ENCODE data around the gene ZNF407. TPM values are rescaled to one million over a fixed set of nuclear protein-coding genes. Genes with fewer than 3 reads are reported as not detected.
A peak's percentile ranks its signal among the peaks of the same experiment; 100 is the strongest.

The ZNF407 gene
- total RNA-seq, 1 donor from 2014 or later, result 22.9 TPM

DNA sequence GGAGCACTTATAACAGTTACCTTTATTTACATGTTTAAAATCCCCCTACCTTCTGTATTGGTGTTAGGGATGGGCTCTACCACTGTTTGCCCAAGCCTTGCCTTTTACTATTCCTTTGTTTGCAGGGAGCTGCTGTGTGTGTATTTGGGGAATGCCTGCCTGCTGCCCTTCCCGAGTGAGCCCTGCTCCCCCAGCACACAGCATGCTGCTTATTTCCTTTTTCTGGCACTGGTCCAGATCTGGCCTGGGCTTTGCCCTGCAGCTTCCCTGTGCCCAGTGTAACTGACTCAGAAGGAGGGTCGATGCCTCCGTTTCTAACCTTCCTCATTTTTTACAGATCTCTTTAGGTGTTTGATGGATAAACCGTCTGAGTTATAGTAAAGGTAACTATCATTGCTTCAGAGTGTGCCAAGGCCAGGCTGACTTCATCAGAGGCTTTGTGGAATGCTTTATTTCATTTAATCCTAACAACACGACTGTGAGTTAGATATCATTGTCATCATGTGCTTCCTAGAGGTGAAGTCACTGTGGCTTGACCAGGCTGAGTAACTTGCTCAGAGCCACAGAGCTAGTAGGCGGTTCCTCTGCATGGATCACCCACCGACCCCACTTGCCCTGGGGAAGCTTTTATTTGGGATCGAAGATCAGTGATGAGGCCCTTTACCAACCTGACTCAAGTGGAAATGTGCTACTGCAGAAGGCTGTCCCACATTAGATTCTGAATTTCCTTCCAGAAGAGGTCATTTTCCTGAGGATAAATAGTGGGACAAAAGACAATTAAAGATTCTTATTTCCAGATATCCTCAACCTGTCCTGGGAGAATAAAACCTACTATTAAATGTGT lies 238.8 kb downstream of the ZNF407 start:
- no peak for DNase-seq (ENCODE audit: low spot score)
- no peak for ATAC-seq

DNA sequence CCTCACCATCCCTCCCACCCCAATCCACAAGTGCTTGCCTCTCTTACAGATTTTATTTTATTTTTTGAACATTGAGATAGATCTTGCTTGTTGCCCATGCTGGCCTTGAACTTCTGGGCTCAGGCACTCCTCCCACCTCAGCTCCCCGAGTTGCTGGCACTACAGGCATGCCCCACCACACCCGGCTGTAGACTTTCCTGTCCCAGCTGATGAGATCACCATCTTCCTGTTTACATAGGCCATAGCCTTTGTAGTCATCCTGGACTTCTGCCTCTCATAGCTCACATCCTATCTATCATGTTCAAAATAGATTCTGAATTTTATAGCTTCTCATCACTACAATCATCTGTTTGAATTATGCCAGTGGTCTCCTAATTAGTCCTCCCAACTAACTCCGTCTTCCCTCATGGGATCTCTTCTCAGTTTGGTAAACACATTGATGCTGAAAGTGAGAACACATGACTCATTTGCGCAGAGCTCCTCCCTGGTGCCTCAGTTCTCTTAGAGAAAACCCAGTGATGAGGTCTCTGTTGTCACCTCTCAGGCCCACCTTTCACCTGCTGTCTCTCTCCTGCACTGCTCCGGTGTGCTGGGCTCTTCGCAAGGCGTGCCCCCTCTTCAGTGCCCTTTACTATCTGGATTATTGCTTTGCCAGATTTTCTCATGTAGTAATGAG lies 243.0 kb downstream of the ZNF407 start:
- ATAC-seq, result no peak
- intact Hi-C loops (cut with DNase I), result no loop called here
- no peak for DNase-seq (ENCODE audit: low spot score)

More for the DNA sequence above, 238.8 kb downstream of the ZNF407 start:
- intact Hi-C loops (cut with DNase I), result no loop called here

DNA sequence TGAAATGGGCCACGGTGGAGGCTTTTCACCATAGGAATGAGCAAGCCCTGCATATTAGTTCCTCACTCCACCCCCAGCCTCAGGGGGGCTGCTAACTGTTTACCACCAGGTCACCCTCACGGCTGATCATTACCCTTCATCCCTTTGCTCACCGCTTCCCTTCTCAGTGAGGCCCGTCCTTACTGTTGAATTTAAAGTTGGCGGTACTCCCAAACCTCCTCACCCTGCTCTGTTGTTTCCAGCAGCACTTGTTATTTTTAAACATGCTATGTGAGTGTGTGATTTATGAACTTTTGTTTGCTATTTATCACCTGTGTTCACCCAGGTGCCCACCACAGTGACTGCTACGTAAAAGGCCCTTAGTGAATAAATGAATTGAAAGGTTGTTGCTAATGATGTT lies 243.6 kb downstream of the ZNF407 start:
- intact Hi-C loops (cut with DNase I), result no loop called here
- no peak for DNase-seq (ENCODE audit: low spot score)
- no peak for ATAC-seq

DNA sequence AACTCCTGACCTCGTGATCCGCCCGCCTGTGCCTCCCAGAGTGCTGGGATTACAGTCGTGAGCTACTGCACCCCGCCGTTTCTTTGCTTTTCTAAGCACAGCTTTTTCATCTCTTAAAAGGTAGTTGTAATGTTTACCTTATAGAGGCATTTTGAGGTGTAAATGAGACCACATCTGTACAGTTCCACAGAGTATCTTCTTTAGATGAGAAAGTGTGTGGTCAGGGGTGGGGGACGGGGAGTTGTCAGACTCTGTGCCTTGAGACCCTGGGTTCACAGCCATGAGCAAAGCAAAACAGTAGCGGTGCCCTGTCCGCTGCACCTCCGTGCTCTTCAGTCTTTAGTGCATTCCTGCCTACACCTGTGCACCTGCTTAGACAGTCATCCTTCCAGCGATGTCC lies 251.6 kb downstream of the ZNF407 start:
- intact Hi-C loops (cut with DNase I), result no loop called here
- ATAC-seq (no peak), DNase-seq (ENCODE audit: low spot score) (no peak)

DNA sequence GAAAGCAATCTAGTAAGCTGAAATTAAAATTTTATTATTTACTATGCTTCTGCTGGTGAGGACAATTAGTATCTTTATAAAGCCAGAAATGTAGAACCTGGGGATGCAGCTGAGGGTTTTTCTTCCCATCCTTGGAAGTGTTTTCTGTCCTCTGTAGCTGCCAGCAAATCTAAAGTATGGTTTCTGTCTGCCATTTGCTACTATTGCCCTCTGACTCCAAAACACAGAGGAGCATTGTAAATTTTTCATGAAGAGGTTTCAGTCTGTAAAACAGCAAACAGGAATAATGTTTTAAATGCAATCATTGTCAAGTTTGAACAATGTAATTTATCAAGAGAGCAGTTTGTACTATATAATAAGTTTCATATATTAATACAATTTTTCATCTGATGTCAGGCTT lies 258.8 kb downstream of the ZNF407 start:
- ATAC-seq (no peak), DNase-seq (ENCODE audit: low spot score) (no peak)
- intact Hi-C loops (cut with DNase I), result no loop called here

DNA sequence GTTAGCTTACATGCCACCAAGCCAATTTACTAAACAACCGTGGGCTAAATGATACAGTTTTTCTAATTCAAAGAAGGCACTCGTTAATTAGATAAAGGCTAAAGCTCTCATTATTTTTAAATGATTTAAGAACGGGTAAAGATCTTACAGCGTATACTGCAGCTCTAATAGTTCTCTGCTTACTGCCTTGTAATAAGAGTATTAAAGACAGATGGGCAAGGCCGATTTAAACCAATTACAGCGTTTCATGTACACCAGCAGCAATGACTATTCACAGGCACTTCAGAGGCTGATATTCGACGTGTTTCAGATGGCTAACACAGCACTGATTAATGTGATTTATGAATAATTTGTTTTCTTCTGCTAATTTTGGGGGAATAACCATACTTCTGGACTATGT lies 259.3 kb downstream of the ZNF407 start:
- DNase-seq (ENCODE audit: low spot score) (no peak), ATAC-seq (no peak)
- intact Hi-C loops (cut with DNase I), result no loop called here

DNA sequence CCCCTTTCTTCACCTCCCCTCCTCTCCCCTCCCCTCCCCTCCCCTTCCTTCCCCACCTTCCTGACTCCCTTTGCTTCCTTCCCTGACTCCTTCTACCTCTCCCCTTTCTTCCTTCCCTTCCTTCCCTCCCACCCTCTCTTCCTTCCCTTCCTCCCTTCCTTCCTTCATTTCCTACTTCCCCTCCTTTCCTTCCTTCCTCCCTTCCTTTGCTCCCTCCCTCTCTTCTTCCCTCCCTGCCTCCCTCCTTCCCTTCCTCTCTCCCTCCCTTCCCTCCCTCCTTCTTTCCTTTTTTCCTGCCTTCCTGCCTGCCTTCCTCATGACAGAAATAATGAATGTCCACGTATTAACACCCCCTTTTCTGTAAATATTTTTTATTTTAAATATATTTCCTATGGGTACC lies 260.2 kb downstream of the ZNF407 start:
- ATAC-seq, result no peak

DNA sequence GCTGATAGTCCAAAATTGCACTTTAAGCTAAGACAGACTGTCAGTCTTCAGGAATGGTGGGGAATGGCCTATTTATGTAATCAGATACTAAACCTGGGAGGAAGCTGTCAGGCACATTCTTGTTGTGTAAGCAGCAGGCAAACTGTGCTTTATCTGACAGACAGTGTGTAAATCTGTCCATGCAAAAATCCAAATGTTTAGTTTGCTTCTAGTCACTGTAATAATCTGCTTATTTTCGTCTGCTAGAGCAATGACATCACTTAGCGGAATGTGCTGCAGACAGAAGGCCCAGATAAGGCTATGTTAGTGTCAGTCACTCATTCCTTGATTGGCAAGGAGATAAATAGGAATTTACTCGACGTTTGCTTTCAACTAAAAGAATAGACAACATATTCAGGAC lies 263.5 kb downstream of the ZNF407 start:
- DNase-seq (ENCODE audit: low spot score) (no peak), ATAC-seq (no peak)

More for the DNA sequence above, 260.2 kb downstream of the ZNF407 start:
- intact Hi-C loops (cut with DNase I), result no loop called here
- no peak for DNase-seq (ENCODE audit: low spot score)

DNA sequence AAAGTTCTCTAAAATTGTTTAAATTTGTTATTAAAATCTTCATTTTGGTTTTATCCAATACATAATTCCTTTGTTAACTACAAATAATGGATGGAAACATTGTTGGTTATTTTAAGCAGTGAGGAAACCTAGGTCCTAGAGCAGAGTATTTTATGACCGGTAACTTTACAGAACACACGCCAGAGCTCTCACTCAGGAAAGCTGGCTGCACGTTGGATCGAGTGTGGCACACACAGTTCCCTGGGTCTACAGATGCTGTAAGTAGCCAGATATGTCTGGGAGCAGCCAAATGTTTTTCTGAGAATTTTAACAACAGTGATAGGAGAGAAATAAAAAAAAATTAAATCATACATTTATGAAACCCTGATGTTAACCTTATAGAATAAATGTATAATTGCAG lies 264.4 kb downstream of the ZNF407 start:
- DNase-seq (ENCODE audit: low spot score), result no peak
- ATAC-seq, result no peak
- intact Hi-C loops (cut with DNase I), result no loop called here

More for the DNA sequence above, 263.5 kb downstream of the ZNF407 start:
- intact Hi-C loops (cut with DNase I), result no loop called here

DNA sequence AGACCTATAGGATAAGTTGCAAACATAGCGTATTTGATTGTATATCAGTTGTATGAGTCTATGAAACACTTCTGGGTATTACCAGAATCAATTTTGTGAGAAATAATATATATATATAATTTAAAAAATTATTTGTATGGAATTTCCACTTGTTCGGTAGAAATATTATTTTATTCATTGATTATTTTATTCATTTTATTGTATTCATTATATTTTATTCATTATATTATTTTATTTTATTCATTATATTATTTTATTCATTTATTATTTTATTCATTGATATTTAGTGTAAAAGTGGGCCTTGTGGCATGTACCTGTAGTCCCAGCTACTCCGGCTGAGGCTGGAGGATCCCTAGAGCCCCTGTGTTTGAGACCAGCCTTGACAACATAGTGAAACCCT lies 268.9 kb downstream of the ZNF407 start:
- DNase-seq (ENCODE audit: low spot score) (no peak), ATAC-seq (no peak)
- intact Hi-C loops (cut with DNase I), result no loop called here

DNA sequence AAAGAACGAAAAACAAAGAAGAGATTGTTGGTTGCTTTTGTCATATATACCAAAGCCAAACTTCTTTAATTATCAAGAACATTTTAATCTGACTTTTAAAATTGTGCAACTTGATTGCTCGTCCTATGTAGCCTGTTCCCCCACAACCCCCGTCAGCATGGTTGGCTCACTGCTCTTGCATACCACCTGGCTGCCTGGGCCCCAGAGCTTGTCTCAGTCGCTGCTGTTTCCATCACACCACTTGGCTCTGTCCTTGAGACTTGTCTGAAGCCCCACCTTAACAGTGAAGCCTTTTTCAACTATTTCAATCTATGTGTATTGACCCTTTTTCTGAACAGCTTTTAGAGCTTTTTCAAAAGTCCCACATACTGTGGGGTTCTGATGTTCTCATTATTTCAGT lies 270.8 kb downstream of the ZNF407 start:
- no peak for DNase-seq (ENCODE audit: low spot score)
- no peak for ATAC-seq
- intact Hi-C loops (cut with DNase I), result no loop called here

DNA sequence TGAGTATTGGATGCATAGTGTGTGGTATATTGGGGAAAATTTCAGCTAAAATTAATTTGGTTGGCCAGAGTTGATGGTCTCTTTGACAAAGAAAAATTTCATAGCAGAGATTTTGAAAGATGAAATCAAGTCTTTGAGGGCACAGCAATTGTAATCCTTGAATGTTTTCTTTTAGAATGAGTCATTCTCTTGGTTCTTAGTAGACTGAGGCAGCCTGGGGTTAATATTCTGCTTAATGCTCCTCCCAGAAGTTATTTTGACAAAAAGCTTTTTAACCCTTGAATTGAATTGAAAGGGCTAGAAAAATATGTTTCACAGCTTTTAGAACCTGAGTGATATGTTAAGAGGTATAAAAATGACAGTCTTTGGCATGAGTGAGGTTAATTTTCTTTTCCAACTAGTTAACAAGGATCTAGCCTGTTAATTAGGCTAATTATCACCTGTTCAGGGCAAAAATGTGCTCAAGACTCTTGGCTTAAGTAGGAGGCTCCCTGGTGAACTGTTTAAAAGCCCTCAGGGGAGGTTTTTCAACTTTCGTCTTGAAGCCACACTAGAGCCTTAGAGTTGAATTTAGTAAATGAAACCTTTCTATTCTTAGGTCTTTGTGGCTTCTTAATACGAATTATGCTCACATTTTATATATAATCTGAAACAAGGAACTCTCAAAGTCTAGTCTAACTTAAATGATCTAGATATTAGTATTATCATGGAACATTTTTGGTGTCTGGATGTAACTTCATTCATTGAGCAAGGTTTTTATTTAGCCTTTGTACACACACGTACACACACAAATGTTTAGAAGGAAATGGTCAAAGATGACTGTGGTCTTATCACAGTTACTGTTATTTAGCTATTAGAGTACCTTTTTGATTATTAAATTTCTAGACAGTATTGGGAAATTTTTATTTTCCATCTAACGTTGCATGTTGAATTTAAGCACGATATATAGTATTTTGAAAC lies 272.5 kb downstream of the ZNF407 start:
- intact Hi-C loops (cut with DNase I), result no loop called here
- no peak for ATAC-seq
- no peak for DNase-seq (ENCODE audit: low spot score)

DNA sequence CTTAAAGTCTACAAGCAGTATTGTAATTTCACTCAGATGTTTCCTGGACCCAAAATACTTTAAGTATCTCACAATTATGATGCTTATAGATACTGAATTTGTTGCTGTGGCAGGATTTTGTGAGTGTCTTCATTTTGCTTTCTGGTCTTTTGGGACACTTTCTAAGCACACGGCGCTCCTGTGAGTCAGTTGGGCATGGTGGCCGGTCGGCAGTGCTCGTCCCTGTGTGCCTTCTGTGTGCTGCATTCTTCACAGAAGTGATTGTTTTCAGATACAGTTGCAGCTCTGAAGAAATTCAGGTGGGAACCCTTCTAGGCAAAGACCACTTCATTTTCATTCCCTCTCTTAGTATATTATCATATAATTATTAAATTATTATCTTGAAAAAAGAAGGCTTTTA lies 273.3 kb downstream of the ZNF407 start:
- intact Hi-C loops (cut with DNase I), result no loop called here
- DNase-seq (ENCODE audit: low spot score) (no peak), ATAC-seq (no peak)

DNA sequence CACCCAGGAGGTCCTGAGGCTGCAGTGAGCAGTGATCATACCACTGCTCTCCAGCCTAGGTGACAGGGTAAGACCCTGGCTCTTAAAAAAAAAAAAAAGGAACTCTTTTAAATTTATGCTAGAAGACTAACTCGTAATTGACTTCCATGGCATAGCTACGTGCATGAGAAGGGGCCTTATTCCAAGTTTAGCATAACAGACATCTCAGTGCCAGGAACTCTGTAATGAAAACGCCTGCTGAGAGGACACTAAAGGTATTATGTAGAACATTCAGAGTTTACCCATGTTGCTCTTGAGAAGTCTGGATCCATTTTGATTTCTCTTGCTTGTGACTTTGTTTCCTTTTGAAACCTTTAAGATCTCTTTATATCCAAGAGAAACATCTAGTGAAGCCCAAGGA lies 276.0 kb downstream of the ZNF407 start:
- no peak for ATAC-seq
- intact Hi-C loops (cut with DNase I), result no loop called here
- DNase-seq (ENCODE audit: low spot score), result no peak

DNA sequence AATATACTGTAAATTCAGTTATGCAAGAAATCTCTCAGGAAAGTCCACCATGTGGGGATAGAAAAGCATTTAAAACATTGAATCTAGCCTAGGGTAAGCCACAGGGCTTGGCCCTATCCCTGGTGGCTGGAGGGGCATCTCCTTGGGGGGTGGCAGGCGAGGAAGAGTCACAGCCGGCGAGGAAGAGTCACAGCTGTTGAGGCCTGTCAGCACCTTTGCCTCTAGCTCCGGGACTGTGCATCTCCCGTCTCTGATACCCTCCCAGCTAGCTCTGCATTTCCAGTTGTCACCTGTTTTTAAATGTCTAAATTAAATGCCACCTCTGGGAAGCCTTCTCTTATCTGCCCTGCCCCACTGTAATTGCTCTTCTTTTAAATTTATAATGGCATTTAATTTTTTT lies 276.7 kb downstream of the ZNF407 start:
- no peak for DNase-seq (ENCODE audit: low spot score)
- intact Hi-C loops (cut with DNase I), result no loop called here
- ATAC-seq, result no peak

DNA sequence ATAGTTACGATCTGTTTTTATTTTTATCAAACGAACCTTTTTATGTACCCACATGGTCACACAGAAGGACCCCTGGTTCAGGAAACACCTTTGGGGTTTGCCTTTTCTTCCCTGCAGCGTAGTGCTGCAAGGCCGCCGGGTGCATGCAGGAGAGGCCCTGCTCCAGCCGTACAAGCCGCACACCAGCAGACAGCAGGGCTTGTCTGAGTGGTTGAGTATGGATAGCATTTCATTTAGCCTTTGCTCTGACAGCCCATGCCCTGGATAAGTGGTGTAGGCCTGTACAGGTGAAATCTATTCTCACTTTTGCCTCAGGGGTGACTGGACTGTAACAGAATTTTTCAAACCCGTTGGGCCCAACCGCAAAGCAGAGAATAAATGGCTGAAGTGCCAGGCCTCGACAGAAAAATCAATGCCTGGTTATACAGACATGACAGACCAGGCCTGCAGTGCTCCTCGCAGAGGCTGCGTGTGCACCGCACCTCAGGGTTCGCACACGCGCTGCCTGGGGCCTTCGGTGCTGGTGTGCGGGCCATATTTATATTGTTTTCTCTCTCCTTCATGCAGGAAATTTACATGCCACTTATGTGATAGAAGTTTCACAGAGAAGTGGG lies 279.1 kb downstream of the ZNF407 start:
- DNase-seq (ENCODE audit: low spot score) (no peak), ATAC-seq (no peak)
- intact Hi-C loops (cut with DNase I), result no loop called here

DNA sequence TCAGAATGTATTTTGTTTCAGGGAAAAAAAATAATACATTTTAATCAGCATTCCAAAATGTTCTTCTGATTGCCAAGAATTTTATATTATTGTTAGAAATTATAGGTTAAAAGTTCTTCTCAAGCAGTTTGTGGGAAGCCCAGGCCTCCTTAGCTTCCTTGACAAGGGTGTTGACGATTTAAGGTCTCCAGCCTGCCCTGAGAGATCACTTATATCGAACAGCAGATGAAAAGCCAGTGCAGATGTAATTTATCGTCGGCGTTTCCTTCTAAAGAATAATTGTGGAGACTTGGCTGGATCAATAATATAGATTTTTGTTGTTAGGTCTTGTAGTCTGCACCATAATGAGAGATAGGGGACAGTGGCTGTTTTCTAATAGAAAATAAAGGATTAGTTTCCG lies 280.6 kb downstream of the ZNF407 start:
- DNase-seq (ENCODE audit: low spot score), result no peak
- ATAC-seq, result no peak
- intact Hi-C loops (cut with DNase I), result no loop called here

DNA sequence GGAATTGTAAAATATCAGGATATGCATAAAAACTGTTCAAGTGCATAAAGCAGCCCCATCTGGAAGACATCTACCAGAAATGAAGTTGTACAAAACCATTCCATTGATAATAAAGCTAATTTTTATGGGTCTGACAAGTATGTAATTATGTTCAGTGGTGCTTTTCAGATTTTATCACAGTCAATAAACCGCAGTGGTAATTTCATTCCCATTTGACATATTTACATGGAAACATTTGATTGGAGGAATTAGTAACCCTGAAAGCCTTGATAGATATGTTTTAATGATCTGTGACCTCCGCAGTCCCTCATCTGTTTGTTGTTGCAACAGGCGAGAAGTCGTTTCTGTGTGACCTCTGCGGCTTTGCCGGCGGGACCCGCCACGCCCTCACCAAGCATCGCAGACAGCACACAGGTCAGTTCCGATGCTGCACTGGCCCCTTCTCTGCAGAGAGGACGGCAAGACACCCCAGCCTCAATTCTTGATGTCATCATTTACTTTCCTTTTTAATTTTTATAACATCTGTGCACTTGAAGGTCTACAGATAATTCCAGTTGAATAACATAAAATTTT lies 283.1 kb downstream of the ZNF407 start:
- ATAC-seq (peak; percentile 53), DNase-seq (ENCODE audit: low spot score) (no peak)
- intact Hi-C loops (cut with DNase I), result no loop called here
